Cardiac muscle cell (in vitro differentiated cells and primary cell): ENCODE results near the gene SARS2. TPM values are rescaled to one million over a fixed set of nuclear protein-coding genes. Genes with fewer than 3 reads are reported as not detected.
A peak's percentile ranks its signal among the peaks of the same experiment; 100 is the strongest.

Source experiments
- DNase-seq, 2 donors: peaks; one replicate each; pipeline versions ENCODE4 v3.0.0 to v3.0.0-alpha.2; 2010 to 2017; ENCODE audit warnings: low read depth in 1 of 2, low spot score in 1 of 2
- H3K27ac ChIP-seq: fragments of 200-600 bp; sonication (generic); 2 replicates; pipeline ENCODE4 v1.5.1; 2016
- H3K27me3 ChIP-seq: fragments of 200-600 bp; sonication (generic); 2 replicates; pipeline ENCODE4 v1.6.0; 2016; ENCODE audit warnings: control low read depth
- H3K36me3 ChIP-seq: fragments of 200-600 bp; sonication (generic); 2 replicates; pipeline ENCODE4 v1.5.1; 2016; ENCODE audit warnings: control low read depth
- H3K4me1 ChIP-seq: fragments of 200-600 bp; sonication (generic); 2 replicates; pipeline ENCODE4 v1.8.1; 2017; ENCODE audit warnings: low read depth, mild to moderate bottlenecking, mixed run types
- H3K4me3 ChIP-seq: fragments of 200-600 bp; sonication (generic); 2 replicates; pipeline ENCODE4 v1.5.1; 2016; ENCODE audit warnings: mild to moderate bottlenecking
- H3K9me3 ChIP-seq: fragments of 200-600 bp; sonication (generic); 2 replicates; pipeline ENCODE4 v1.5.1; 2017; ENCODE audit warnings: low read depth, mild to moderate bottlenecking, control low read depth
- CTCF ChIP-seq: IDR thresholded peaks from 2 replicates; pipeline ENCODE4 v1.5.1; 2012; ENCODE audit warnings: low read depth, mild to moderate bottlenecking, low read length
- polyA plus RNA-seq: library from polyadenylated mRNA; unstranded; fragments of >200 nt; fragmentation: Nextera tagmentation; extraction: Ambion mirVana; gene quantifications from 2 replicates; pipeline ENCODE4 v1.2.1, GENCODE V29; 2016
- total RNA-seq: library from RNA; depleted of rRNA; stranded (reverse); fragments of >200 nt; gene quantifications from 2 replicates; pipeline ENCODE4 v1.2.3, GENCODE V29; 2016

The SARS2 gene
- total and polyA plus RNA-seq, 2 experiments from 2014 or later, result 43.0 to 52.3 TPM

DNA sequence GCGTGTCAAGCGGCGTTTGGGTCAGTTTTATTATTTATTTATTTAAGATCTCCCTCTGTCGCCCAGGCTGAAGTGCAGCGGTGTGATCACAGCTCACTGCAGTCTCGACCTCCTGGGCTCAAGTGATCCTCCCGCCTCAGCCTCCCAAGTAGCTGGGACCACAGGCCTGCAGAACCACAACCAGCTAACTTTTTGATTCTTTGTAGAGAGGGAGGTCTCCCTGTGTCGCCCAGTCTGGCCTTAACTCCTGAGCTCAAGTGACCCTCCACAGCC, 894 bp upstream of the SARS2 start:
- no peaks in the 10 kb centered on the region for H3K4me1 ChIP-seq
- no peaks in the 10 kb centered on the region for H3K27me3 ChIP-seq
- no peak for DNase-seq
- H3K27ac ChIP-seq, result peak overlapping the region; percentile 44
- peaks cover 2% of the 10 kb centered on the region for H3K36me3 ChIP-seq
- no peaks in the 10 kb centered on the region for H3K9me3 ChIP-seq
- TF ChIP-seq CTCF, result no peak
- H3K4me3 ChIP-seq, result peak overlapping the region; percentile 88

DNA sequence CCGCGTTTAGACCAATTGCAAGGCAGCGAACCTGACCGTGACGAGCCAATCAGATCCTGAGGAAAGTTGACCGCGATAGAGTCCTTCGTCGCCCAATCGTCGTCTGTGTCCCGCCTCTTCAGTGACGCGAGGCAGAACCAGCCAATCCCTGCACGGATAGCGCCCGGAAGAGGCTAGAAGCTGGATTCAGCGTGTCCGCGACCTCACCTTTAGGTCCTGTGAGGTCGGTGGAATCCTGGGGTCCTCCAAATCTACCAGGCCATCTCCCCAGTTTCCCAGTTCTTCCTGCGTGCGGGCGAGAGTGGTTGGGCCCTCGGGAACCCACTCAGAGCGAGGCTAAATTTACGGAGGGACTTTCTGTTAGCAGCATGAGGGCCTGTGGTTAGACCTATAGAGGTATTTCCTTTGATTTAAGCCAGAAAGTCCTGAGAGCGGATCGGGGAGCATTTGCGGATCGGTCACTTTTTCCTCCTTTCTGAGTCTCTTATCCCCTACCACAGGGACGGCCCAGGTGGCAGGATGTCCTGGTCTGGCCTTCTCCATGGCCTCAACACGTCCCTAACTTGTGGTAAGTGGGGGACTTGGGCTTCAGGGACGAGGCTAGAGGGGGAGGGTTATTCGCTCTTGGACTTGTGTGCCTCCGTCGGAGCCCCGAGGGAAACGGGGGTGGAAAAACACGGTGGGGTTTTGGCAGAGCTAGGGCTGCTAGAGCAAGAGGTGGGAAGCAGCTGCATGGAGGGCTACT, 385 bp upstream of the SARS2 start, which contains the start of gene MRPS12:
MRPS12 (plus strand) TSS at position 169 of the 745 bp plus-strand sequence; CDS start at position 520, 351 bp downstream.
- no peaks in the 10 kb centered on the region for H3K4me1 ChIP-seq
- H3K27ac ChIP-seq, result peak within 1 kb of the TSS; percentile 90
- H3K36me3 ChIP-seq, result peaks cover 2% of the 10 kb centered on the region
- no peak for TF ChIP-seq CTCF
- no peaks in the 10 kb centered on the region for H3K9me3 ChIP-seq
- peak within 1 kb of the TSS; percentile 88 for H3K4me3 ChIP-seq
- H3K27me3 ChIP-seq, result no peaks in the 10 kb centered on the region
- peak; percentile 99 to 100 for DNase-seq

GRCh38 chr19:38928391-38929001, 2.1 kb downstream of the SARS2 start:
- peaks cover 11% of the 10 kb centered on the region for H3K36me3 ChIP-seq
- no peak overlapping the region for H3K4me3 ChIP-seq
- DNase-seq, result no peak
- H3K27ac ChIP-seq, result no peak overlapping the region
- no peaks in the 10 kb centered on the region for H3K9me3 ChIP-seq
- H3K27me3 ChIP-seq, result no peaks in the 10 kb centered on the region
- H3K4me1 ChIP-seq, result no peaks in the 10 kb centered on the region
- no peak for TF ChIP-seq CTCF

GRCh38 chr19:38924388-38924787, 6.2 kb downstream of the SARS2 start:
- H3K36me3 ChIP-seq, result peaks cover 19% of the 10 kb centered on the region
- H3K27me3 ChIP-seq, result no peaks in the 10 kb centered on the region
- H3K4me1 ChIP-seq, result no peaks in the 10 kb centered on the region
- no peak for DNase-seq
- no peak for TF ChIP-seq CTCF
- H3K9me3 ChIP-seq, result no peaks in the 10 kb centered on the region
- no peak overlapping the region for H3K27ac ChIP-seq
- no peak overlapping the region for H3K4me3 ChIP-seq

DNA sequence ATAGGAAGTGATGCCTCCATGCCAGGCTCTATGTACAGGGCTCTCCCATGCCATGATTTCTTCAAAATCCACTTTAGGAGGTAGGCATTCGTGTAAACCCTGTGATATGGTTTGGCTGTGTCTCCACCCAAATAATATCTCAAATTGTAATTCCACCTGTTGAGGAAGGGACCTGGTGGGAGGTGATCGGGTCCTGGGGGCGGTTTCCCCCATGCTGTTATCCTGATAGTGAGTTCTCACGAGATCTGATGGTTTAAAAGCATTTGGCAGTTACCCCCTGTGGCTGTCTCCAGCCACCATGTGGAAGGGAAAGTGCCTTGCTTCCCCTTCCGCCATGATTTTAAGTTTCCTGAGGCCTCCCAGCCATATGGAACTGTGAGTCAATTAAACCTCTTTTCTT, 8.1 kb downstream of the SARS2 start:
- no peaks in the 10 kb centered on the region for H3K27me3 ChIP-seq
- peaks cover 17% of the 10 kb centered on the region for H3K36me3 ChIP-seq
- H3K9me3 ChIP-seq, result no peaks in the 10 kb centered on the region
- H3K27ac ChIP-seq, result no peak overlapping the region
- no peak for TF ChIP-seq CTCF
- DNase-seq, result no peak
- no peaks in the 10 kb centered on the region for H3K4me1 ChIP-seq
- H3K4me3 ChIP-seq, result no peak overlapping the region
